GM12891 (cell line): Measurements from ENCODE around the gene HERC2.

Source experiments
- POLR2AphosphoS5 ChIP-seq: IDR thresholded peaks from 2 replicates; pipeline ENCODE4 v1.6.1; 2011; ENCODE audit warnings: low read depth, low read length, control low read depth
- TAF1 ChIP-seq: IDR thresholded peaks from 2 replicates; pipeline ENCODE4 v1.6.1; 2011; ENCODE audit warnings: low read depth, low read length, control low read depth

DNA sequence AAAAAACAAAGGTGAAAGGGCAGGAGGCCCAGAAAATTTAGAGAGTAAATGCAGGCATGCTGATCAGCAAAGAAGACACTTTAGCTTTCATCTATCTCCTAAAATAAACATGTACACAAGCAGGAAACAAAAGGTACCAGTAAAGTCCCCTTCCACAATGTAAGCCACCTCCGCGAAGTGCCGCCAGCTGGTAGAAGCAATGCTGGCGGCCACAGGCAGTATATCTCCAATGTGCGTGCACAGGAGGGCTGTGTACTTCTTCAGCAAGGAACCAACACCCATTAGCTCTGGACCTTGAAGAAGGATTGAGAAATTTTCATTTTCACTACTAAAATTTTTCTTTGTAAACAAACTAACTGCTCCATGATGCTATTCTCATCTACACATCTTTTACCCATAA is 75.4 kb downstream of the HERC2 start:
- TF ChIP-seq POLR2AphosphoS5: no peak
- no peak for TF ChIP-seq TAF1
